Natural killer cell treated with Interleukin-12 subunit alpha and Interleukin-12 subunit beta and Interleukin-15 and Interleukin-18, amount 100 ng/mL, for 72 hours (primary cell): ENCODE results near the gene CD58. TPM values are rescaled to one million over a fixed set of nuclear protein-coding genes. Genes with fewer than 3 reads are reported as not detected.

Experiments
- ATAC-seq, 2 donors: fragments of 150-1000 bp; cut with Tn5 transposase in 1 of 2; sonication (Bioruptor Pico), chemical (Tn5 transposase) in 1 of 2; 2 replicates each; pipeline ENCODE4 v1.10.0; 2021
- DNase-seq: peaks from one replicate; pipeline ENCODE4 v3.0.0; 2022; ENCODE audit warnings: low spot score
- H3K27ac Mint-ChIP-seq, 2 donors: 1 replicate in 1 of 2; 2 replicates in 1 of 2; pipeline ENCODE4 v1.8.0; 2022; ENCODE audit warnings: mixed read lengths in 2 of 2, mild to moderate bottlenecking in 1 of 2, moderate library complexity in 1 of 2
- H3K27me3 Mint-ChIP-seq, 2 donors: 1 replicate in 1 of 2; 2 replicates in 1 of 2; pipeline ENCODE4 v1.8.0; 2022; ENCODE audit warnings: mixed read lengths in 2 of 2
- H3K36me3 Mint-ChIP-seq: one replicate; pipeline ENCODE4 v1.8.0; 2022; ENCODE audit warnings: mixed read lengths
- H3K4me1 Mint-ChIP-seq, 2 donors: 1 replicate in 1 of 2; 2 replicates in 1 of 2; pipeline ENCODE4 v1.8.0; 2022; ENCODE audit warnings: low read depth in 2 of 2, mixed read lengths in 2 of 2, mild to moderate bottlenecking in 1 of 2
- H3K4me3 Mint-ChIP-seq: one replicate; pipeline ENCODE4 v1.8.0; 2022; ENCODE audit warnings: mixed read lengths
- H3K9me3 Mint-ChIP-seq: 2 replicates; pipeline ENCODE4 v1.8.0; 2022; ENCODE audit warnings: mixed read lengths
- total RNA-seq, 2 donors: library from RNA; stranded (reverse); gene quantifications; one replicate each; pipeline ENCODE4 v1.2.3, GENCODE V29; 2022

The CD58 gene
- total RNA-seq, 2 donors from 2014 or later: 40.1 to 52.7 TPM

DNA sequence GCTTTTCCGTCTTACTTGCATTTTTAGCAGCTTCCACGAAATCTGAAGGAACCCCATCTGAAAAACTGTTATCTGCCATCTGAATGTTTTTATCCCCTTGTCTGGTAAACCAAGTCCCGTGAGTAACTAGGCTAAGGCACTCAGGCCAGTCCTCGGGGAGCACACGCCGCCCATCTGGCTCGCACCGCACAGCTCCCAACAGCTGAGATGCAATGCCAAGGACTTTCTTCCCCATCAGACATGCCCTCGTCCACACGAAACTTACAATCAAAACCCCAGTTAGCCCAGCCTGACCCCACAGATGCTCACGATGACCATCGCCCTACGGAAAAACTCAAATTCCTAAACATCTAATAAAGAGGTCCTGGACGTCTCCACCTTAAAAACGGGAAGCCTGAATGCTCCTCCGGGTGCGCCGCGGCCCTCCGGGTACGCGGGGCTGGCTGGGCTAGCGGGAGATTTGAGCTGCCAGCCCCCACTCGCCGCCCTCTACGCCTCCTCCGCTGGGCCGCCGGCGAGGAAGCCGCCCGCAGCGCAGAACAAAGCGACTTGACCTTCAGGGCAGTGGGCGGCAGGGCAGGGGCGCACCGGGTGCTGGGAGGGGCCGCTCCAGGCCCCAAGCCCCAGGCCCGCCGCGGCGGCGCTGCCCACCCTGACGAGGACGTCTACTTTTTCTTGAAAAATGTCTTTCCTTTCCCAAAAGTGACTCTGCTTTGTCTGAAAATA is 36.6 kb downstream of the CD58 start:
- Mint-ChIP-seq H3K4me3 (no peak overlapping the region), H3K9me3 (no peaks in the 10 kb centered on the region), H3K4me1 (peaks cover 36 to 39% of the 10 kb centered on the region in 2 donors), H3K27me3 (no peaks in the 10 kb centered on the region), H3K36me3 (peaks cover 42% of the 10 kb centered on the region), H3K27ac (no peak overlapping the region)
- no peak for ATAC-seq
- no peak for DNase-seq

- Mint-ChIP-seq H3K4me3 (no peak overlapping the region), H3K27ac (peak overlapping the region in 1 of 2 donors; percentile 34), H3K36me3 (peaks cover 42% of the 10 kb centered on the region), H3K27me3 (no peaks in the 10 kb centered on the region), H3K4me1 (peaks cover 35 to 38% of the 10 kb centered on the region in 2 donors), H3K9me3 (no peaks in the 10 kb centered on the region)
- ATAC-seq: no peak
- no peak for DNase-seq
These were observed 37.4 kb downstream of the CD58 start for GRCh38 chr1:116533429-116533820.

- ATAC-seq: no peak
- H3K9me3 Mint-ChIP-seq: no peaks in the 10 kb centered on the region
- H3K27ac Mint-ChIP-seq: peak overlapping the region in 1 of 2 donors; percentile 34
- no peaks in the 10 kb centered on the region for H3K27me3 Mint-ChIP-seq
- no peak overlapping the region for H3K4me3 Mint-ChIP-seq
- peaks cover 30 to 32% of the 10 kb centered on the region in 2 donors for H3K4me1 Mint-ChIP-seq
- no peak for DNase-seq
- peaks cover 46% of the 10 kb centered on the region for H3K36me3 Mint-ChIP-seq
These were observed 38.0 kb downstream of the CD58 start for GRCh38 chr1:116532671-116533428.

GRCh38 chr1:116531917-116532316 is 38.9 kb downstream of the CD58 start:
- no peak for ATAC-seq
- Mint-ChIP-seq H3K4me1 (peaks cover 25 to 28% of the 10 kb centered on the region in 2 donors), H3K9me3 (no peaks in the 10 kb centered on the region), H3K4me3 (no peak overlapping the region), H3K36me3 (peaks cover 53% of the 10 kb centered on the region), H3K27me3 (no peaks in the 10 kb centered on the region), H3K27ac (no peak overlapping the region)
- no peak for DNase-seq

GRCh38 chr1:116529681-116530080 is 41.1 kb downstream of the CD58 start:
- Mint-ChIP-seq H3K4me1 (peaks cover 23 to 25% of the 10 kb centered on the region in 2 donors), H3K27ac (peak overlapping the region; percentile 6 to 27), H3K27me3 (no peaks in the 10 kb centered on the region), H3K36me3 (peaks cover 60% of the 10 kb centered on the region), H3K4me3 (peak overlapping the region; percentile 27), H3K9me3 (no peaks in the 10 kb centered on the region)
- DNase-seq (no peak), ATAC-seq (no peak)

DNA sequence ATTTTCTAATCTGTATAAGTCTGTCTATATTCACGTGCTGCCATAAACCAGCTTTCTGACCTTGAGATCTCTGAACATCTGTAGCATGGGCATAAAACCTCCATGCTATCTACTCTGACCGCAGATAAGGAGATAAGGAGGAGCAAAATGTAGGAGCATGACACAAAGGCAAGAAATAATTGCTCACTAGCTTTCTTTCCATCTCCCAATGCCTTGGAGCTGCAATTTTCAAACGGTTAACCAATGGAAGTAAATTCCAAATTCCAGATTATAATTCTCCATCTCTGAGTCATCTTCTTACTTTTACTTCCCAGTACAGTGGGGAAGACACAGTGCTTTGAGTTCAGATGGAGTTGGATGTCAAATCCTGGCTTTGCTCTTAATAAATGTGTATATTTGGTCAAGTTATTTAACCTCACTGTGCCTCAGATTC is 41.6 kb downstream of the CD58 start:
- peaks cover 59% of the 10 kb centered on the region for H3K36me3 Mint-ChIP-seq
- no peaks in the 10 kb centered on the region for H3K27me3 Mint-ChIP-seq
- no peaks in the 10 kb centered on the region for H3K9me3 Mint-ChIP-seq
- ATAC-seq: no peak
- peak overlapping the region; percentile 6 to 27 for H3K27ac Mint-ChIP-seq
- H3K4me3 Mint-ChIP-seq: peak overlapping the region; percentile 27
- H3K4me1 Mint-ChIP-seq: peaks cover 23 to 25% of the 10 kb centered on the region in 2 donors
- DNase-seq: no peak

GRCh38 chr1:116528329-116529083 is 42.3 kb downstream of the CD58 start:
- Mint-ChIP-seq H3K36me3 (peaks cover 52% of the 10 kb centered on the region), H3K27me3 (no peaks in the 10 kb centered on the region)

GRCh38 chr1:116525440-116525839 is 45.4 kb downstream of the CD58 start:
- no peaks in the 10 kb centered on the region for H3K27me3 Mint-ChIP-seq
- no peak for ATAC-seq
- H3K9me3 Mint-ChIP-seq: no peaks in the 10 kb centered on the region
- no peak overlapping the region for H3K27ac Mint-ChIP-seq
- no peak for DNase-seq
- H3K4me3 Mint-ChIP-seq: no peak overlapping the region
- H3K36me3 Mint-ChIP-seq: peaks cover 48% of the 10 kb centered on the region
- peaks cover 16 to 21% of the 10 kb centered on the region in 2 donors for H3K4me1 Mint-ChIP-seq

More at GRCh38 chr1:116528329-116529083, 42.3 kb downstream of the CD58 start:
- no peaks in the 10 kb centered on the region for H3K9me3 Mint-ChIP-seq
- peak overlapping the region; percentile 6 to 27 for H3K27ac Mint-ChIP-seq
- DNase-seq (no peak), ATAC-seq (no peak)
- no peak overlapping the region for H3K4me3 Mint-ChIP-seq
- H3K4me1 Mint-ChIP-seq: peaks cover 21 to 25% of the 10 kb centered on the region in 2 donors

GRCh38 chr1:116521186-116521585 is 49.6 kb downstream of the CD58 start:
- Mint-ChIP-seq H3K9me3 (no peaks in the 10 kb centered on the region), H3K27me3 (no peaks in the 10 kb centered on the region), H3K4me3 (no peak overlapping the region), H3K4me1 (peaks cover 31 to 36% of the 10 kb centered on the region in 2 donors), H3K27ac (peak overlapping the region in 1 of 2 donors; percentile 26), H3K36me3 (peaks cover 24% of the 10 kb centered on the region)
- DNase-seq (no peak), ATAC-seq (no peak)

DNA sequence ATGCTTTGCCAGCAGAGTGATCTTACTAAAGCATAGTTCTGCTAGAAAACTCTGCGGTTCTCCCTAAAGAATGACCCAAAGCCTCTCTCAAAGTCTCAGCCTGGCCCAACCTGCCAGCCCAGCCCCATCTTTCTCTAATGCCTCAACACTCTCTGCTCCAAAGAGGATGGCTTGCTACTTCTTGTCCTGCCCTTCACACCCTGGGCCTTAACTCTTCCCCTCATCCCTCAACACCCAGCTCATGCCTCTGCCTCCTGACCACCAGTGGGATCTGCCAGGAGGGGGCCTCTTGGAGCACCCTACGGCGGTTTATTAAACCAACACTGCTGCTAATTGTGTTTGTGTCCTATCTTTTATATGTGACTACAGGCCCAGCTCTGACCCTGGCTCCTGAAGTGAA is 52.4 kb downstream of the CD58 start:
- no peaks in the 10 kb centered on the region for H3K9me3 Mint-ChIP-seq
- peak overlapping the region; percentile 98 to 99 for H3K27ac Mint-ChIP-seq
- H3K36me3 Mint-ChIP-seq: peaks cover 14% of the 10 kb centered on the region
- ATAC-seq (no peak), DNase-seq (no peak)
- H3K4me3 Mint-ChIP-seq: no peak overlapping the region
- peaks cover 43 to 52% of the 10 kb centered on the region in 2 donors for H3K4me1 Mint-ChIP-seq
- H3K27me3 Mint-ChIP-seq: no peaks in the 10 kb centered on the region

DNA sequence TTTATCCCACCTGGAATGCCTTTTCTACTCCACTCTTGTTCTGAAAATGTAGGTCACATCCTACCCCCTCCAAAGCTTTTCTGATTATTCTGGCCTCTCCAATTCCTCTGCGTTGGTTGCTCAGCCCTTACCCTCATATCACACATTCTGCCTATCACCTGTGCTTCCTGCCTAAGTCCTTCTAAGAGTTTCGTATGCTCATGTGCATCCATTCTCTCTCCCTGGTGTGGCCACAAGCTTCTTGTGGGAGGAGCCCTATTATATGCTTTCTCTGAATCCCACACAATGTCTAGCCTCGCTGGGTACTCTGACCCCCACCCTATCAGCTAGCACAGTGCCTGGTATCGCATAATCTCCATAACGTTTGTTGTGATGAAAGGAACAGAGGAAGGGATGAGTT is 54.2 kb downstream of the CD58 start:
- Mint-ChIP-seq H3K27me3 (no peaks in the 10 kb centered on the region), H3K27ac (peak overlapping the region; percentile 98 to 99), H3K4me3 (peak overlapping the region; percentile 85), H3K9me3 (peaks cover 3% of the 10 kb centered on the region), H3K4me1 (peaks cover 57 to 64% of the 10 kb centered on the region in 2 donors), H3K36me3 (peaks cover 20% of the 10 kb centered on the region)
- DNase-seq: no peak
- ATAC-seq: no peak

- Mint-ChIP-seq H3K36me3 (peaks cover 26% of the 10 kb centered on the region), H3K27ac (peak overlapping the region; percentile 98 to 99), H3K9me3 (peaks cover 8% of the 10 kb centered on the region), H3K4me3 (peak overlapping the region; percentile 85), H3K27me3 (no peaks in the 10 kb centered on the region), H3K4me1 (peaks cover 64 to 69% of the 10 kb centered on the region in 2 donors)
- ATAC-seq: peak; percentile 63 to 74
- peak; percentile 77 for DNase-seq
These were observed 55.1 kb downstream of the CD58 start for GRCh38 chr1:116515702-116516101.

DNA sequence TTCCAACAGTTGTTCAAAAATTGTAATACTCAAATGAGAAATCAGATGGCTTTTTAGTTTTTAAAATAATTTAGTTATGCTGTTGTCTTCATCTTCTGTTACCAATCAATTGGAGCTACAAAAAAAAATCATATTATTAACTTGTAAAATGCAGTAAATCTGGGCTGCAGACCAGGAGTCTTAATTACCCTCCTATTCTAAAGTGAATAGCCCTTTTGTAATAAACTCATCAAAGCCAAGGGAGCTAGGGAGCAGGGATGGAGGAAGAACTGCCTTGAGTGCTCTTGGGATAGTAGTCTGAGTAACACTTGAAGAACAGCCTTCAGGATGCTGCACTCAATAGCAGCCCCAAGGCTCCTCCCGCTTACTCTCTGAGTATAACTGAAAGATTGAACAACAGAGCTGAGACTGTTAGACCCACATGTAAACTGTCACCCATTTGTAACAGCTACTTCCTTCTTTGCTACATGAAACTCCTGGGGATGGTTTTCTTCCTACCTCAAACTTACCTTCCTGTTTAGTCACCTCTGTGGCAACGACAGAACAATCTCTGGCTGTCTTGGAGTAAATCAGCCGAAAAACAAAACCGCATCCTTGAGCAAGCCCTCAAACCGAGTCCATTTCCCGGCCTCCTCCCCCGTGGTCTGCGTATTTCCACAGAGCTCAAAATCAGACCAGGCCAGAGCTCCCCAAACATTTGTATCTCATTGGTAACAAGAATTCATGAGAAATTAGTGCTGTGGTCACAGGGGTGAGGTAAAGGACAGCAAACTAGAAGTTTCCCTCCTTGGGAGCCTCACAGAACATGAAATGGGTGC is 55.9 kb downstream of the CD58 start:
- ATAC-seq (peak; percentile 90 to 91), DNase-seq (peak; percentile 90)
- H3K9me3 Mint-ChIP-seq: peaks cover 8% of the 10 kb centered on the region
- H3K4me3 Mint-ChIP-seq: peak overlapping the region; percentile 85
- H3K27me3 Mint-ChIP-seq: no peaks in the 10 kb centered on the region
- peaks cover 26% of the 10 kb centered on the region for H3K36me3 Mint-ChIP-seq
- peaks cover 64 to 68% of the 10 kb centered on the region in 2 donors for H3K4me1 Mint-ChIP-seq
- peak overlapping the region; percentile 98 to 99 for H3K27ac Mint-ChIP-seq
